ENCODE measurements around the gene IGF1R. TPM values are rescaled to one million over a fixed set of nuclear protein-coding genes. Genes with fewer than 3 reads are reported as not detected.

IGF1R gene
- total and polyA plus RNA-seq, 2 of the 8 experiments (the other 6 are each of a cell fraction or from before 2014, with no cell fraction given) = 32.9 to 109 TPM

GRCh38 chr15:98914626-98915025 lies 266.3 kb downstream of the IGF1R start (continued):
- TF ChIP-seq HDAC2 (IDR thresholded peaks at IDR 0.05; ENCODE audit: borderline replicate concordance in 1 of 2, low read depth in 2 of 2, low read length in 2 of 2) = no peak
- no peak for TF ChIP-seq ATF2 (IDR thresholded peaks at IDR 0.05; ENCODE audit: low read length)
- TF ChIP-seq RBBP5 (IDR thresholded peaks at IDR 0.05; ENCODE audit: borderline replicate concordance, low read depth, low read length) = no peak
